Hematopoietic multipotent progenitor cell treated with erythropoietin and hydrocortisone succinate and interleukin-3 and kit ligand, for 17 days (in vitro differentiated cells): ENCODE results near the gene TOP2B.

Source experiments
- DNase-seq: peaks from one replicate; pipeline ENCODE4 v3.0.0-alpha.2; 2015; ENCODE audit warnings: low spot score

Gene TOP2B

DNA sequence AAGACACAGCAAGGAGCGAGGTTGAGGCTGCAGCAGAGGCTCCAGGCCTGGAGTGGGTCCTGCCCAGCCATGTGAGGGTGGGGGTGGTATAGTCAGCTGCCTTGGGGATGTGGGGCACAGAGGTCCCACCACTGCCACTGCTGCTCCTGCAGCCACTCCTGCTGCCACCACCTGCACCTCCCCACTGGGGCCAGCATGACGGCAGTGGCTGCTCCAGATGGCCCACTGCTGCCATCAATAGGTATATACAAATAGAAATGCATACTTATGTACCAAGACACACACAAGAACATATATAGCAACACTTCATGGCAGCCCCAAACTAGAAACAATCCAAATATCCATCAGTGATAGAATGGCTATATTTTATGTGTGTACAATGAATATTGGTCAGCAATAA is 10.0 kb upstream of the TOP2B start:
- no peak for DNase-seq

DNA sequence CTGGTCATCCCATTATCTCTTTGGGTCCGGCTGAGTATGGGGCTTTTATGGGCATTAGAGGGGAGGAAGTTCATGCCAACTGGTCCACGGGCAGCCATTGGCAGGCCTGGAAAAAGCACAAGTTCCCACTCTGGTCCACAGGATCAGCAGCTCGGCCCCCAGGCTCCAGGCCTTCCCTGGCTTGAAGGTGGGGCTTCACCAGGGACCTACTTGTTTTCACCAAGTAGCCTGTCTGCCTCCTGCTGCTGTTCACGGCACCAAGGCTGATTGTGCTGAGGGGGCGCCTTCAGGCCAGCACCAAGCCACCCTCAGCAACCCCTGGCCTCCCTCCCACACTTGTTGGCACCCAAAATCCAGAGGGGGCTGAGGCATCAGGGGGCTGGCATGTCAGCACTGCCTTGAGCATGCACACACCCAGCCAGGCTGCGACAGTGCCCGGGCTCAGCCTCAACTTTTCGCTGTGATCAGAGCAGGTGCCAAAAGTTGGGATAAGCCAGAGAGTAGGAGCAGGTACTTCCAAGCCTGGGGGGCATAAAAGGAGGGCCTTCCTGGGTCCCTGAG is 9.1 kb upstream of the TOP2B start:
- no peak for DNase-seq

DNA sequence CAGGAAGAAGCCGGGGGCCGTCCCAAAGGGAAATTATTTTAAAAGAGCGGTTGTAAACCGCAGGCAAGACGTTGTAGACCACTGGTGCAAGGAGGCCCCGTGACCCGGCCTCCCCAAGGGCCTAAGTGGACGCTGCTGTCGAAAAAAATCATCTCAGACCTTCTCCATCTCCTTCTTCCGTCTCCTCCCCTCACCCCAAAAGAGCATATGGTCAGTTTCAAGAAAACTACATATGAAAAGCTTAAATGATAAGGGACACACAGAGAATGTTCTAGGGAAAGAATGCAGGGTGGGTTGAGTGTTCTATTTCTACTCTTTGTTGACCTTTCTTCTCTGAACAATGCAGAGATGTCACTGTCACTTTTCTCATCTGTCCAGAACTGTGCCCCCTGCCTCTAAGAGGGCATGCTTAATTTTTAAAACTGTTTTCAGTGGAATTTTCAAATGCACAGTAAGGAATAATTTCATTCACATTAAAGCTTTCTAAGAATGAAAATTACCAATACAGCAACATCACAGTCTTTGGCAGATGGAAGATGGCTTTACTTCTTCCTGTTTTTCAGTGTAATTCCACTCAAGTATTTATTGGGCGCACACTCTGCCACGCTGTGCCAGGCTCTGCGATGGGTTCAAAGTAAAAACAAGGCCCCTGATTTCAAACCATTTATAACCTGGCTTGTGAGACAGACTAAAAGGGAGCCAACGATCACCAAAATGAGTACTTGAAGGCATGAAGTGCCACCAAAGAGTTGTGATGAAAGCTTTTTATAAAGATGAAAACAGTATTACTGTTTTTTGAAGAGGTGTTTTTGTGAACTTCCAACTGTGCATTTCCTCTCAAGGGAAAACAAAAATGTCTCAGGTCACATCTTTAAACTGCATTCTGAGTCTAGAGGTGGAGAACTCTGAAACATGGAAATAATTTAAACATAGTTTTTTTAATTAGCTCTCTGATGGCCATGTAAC is 891 bp upstream of the TOP2B start:
- DNase-seq, result peak; percentile 61

DNA sequence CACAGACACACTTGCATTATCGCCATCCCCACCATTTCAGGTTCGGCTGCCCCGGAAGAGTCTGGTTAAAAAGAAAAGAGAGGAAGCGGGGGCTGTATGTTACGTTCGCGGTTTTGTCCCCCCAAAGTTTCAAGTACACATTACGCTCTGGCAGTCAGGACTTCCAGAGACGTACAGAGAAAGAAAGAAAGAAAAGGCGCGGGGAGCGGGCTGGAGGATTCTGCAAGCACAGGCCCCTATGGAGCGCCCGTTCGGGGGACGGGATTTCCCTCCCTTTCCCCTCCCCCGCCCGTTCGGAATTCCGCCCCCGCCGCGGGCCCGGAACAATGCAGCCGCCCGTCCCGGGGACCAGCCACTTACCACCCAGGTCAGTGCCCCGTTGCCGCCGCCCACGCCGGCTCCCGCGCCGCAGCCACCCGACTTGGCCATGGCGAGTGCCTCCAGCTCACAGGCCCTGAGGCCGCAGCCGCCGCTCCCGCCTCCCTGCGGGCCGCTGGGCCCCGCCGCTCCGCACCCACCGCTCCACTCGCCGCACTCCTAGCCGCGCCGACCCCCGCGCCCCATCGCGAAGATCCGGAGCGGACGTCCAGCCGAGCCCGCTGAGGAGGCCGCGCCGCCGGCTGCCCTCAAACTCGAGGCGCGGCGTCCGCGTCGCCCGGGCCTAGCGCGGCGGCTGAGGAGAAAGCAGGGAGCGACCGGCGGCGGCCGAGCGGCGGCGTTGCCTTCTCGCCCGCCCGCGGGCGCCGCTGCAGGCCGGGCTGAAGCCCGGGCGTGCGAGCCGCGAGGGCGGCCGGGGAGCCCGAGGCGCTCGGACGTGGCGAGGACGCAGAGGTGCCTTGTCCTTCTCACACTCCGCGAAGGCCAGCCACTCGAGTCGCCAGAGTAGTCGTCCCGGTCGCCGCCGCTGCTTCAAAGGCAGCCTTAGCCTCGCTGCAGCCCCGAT is 567 bp downstream of the TOP2B start:
- no peak for DNase-seq

DNA sequence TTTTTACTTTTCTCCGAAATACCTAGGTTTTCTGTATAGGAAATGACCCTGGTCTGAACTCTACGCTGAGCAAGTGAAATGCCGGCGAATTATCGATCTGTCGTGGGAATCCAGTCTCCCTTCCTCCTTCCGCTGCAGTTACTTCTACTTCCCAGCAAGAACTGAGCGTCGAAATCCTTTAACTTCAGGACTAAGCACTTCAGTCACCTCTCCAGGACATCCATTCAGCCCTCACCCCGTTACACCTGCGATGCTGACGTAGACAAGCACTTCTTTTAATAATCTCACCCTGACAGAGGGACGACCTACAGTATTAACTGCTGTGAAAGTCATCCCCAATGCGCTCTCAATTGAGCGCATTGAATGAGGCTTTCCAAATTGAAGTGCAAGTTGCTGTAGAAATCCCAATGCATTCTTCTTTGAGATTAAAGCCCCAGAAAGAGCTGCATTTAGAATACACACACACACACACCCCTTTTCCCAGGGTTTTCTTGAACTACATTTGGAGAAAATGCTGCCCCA is 1.3 kb downstream of the TOP2B start:
- peak; percentile 61 for DNase-seq

DNA sequence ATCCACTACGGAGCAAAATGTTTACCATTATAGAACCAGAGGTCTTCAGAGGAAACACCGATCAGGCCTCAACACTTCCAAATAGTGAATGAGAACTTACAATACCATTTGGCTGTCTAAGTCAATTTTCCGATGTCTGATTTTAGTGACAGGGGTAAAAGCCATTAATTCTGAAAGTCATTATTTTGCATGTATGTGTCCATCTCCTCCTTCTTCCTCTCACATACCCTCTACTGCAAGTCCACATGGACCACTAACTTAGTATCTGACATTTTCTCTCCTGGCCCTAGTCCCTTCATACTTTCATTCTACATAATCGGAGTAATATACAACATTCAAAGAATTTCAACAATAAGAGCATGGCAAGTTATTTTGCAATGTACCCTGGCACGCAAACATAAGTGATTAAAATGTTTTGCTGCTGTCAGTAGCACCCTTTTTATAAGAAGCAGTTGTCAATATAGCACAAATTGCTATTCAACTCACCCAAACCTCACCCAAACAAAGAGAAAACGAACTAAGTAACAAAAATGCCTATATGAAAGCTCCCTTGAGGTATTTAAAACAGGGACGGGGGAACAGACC is 1.9 kb downstream of the TOP2B start:
- DNase-seq, result peak; percentile 34

DNA sequence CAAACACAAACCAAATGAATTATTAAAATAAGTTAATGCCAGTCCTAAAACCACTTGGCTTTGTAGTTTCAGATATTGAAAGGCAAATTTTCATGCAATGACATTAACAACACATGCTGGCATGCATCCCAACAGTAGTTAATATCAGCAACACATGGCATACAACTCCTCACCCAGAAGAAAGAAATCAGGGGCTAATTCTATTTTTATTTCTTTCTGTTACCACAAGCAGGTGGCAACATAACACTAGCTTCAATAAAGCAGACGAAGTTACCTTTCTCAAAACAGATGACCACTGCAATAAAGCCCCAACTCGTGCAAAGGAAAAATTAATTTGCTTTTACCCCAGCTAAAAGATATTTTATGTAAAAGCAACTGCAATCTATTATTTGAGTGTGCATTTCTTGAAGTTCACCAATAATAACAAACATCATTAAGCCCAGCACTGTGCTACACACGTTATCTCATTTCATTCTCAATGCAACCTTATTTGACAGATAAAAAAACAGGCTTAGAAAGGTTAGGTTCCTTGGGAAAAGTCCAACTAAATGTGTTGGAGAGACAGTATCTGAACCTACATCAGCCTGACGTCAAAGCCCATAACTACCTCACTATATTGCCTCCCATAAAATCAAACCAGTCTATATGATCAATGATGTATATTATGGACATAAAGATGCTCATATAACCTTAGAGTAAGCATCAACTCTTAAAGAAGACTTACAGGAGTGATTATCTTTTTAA is 2.8 kb downstream of the TOP2B start:
- DNase-seq, result peak; percentile 51

DNA sequence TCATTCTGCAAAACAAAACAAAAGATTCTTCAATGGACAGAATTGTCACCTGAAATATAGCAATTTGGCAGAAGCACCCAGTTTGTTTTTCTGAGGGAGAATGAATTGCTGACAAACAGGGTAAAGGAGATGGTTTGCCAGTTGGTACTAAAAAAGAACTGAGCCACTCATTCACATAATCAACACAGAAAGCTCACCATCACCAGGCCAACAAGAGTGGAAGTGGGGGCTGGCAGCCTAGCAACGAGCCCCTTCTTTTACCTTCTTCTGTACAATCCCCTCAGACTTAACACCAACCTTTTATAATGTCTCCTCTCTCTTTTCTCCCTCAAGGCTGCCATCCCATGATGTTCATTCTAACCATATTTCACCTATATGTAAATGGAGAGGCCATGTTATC is 5.9 kb downstream of the TOP2B start:
- no peak for DNase-seq

DNA sequence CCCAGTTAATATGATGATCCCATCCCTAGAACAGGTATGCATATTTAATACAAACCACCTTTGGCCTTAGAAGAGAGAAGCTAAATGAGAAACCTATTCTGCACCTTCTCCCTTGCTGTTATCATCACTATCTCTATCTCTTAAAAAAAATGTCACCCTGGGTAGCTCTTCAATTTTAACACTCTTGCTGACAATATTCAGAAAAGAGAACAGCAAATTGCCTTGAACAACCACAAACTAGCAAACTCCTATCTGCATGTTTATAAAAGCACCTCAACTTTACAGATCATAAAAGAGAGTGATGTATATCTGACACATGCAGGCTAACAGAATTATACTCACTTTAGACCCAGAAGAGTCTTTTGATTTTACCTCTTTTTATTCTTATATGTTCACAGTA is 7.4 kb downstream of the TOP2B start:
- DNase-seq, result no peak

DNA sequence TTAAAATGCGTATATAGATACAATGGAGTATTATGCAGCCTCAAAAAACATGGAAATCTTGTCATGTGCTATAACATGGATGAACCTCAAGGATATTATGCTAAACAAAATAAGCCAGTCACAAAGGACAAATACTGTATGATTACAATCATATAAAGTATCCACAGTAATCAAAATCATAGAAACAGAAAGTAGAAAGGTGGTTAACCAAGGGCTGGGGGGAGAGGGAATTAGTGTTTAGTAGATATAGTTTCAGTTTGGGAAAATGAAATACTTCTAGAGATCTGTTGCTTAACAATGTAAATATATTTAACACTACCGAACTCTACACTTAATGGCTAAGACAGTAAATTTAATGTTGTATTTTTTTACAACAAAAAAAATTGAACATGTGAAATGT is 9.0 kb downstream of the TOP2B start:
- DNase-seq, result no peak

DNA sequence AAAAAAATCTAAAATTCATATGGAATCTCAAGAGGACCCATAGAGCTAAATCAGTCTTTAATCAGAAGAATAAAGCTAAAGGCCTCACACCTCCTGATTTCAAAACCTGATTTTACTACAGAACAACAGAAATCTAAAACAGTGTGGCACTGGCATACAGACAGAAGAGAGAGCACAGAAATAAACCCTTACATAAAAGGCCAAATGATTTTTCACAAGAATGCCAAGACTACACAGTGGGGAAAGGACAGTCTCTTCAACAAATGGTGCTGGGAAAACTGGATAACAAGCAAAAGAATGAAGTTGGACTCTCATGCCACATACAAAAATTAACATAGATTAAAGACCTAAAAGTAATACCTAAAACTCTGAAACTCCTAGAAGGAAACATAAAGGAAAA is 10.1 kb downstream of the TOP2B start:
- DNase-seq, result no peak

DNA sequence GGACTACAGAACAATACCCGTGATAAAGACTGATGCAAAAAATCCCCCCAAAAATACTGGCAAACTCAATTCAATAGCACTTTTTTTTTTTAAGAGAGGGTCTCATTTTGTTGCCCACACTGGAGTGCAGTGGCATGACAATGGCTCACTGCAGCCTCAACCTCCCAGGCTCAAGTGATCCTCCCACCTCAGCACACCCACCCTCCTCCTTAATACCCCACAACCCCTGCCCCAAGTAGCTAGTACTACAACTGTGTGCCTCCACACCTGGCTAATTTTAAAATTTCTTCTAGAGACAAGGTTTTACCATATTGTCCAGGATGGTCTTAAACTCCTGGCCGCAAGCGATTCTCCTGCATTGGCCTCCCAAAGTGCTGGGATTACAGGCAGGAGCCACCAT is 11.4 kb downstream of the TOP2B start:
- no peak for DNase-seq

DNA sequence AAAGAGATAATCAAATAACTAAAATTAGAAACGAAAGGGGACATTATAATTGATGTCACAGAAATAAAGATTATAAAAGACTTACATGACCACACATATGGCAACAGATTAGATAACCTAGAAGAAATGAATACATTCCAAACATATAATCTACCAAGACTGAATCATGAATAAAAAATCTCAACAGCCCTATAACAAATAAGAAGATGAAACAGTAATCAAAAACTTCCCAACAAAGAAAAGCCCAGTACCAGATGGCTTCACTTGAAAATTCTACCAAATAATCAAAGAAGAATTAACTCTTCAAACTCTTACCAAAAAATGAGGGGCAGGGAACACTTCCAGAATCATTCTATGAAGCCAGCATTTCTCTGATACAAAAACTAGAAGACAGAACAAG is 11.8 kb downstream of the TOP2B start:
- DNase-seq, result no peak

DNA sequence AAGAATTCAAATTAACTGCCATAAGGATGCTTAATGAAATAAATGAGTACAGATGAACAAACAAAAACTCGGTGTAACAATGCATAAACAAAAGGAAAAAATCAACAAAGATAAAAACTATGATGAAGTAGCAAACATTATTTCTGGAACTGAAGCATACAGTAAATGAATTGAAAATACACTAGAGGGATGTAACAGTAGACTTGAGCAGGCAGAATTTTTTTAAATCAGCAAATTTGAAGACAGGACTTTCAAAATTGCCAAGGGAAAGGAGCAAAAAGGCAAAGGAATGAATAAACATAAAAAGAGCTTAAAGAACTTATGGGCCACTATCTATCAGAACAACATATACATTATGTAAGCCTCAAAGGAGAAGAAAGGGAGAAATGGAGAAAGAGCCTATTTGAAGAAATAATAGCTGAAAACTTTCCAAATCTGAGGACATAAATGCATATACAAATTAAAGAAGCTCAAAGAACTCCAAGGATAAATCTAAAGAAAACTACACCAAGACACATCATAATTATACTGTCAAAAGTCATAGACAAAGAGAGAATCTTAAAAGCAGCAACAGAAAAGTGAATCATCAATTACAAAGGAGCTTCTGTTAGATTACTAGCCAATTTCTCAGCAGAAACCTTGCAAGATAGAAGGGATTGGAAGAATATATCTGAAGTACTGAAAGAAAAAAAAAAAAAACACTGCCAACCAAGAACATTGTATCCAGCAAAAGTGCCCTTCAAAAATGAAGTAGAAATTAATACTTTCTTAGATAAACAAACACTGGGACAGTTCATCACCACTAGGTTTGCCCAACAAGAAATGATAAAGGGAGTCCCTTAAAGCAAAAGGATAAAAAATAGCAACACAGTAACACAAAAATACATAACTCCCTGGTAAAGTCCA is 15.5 kb downstream of the TOP2B start:
- no peak for DNase-seq

DNA sequence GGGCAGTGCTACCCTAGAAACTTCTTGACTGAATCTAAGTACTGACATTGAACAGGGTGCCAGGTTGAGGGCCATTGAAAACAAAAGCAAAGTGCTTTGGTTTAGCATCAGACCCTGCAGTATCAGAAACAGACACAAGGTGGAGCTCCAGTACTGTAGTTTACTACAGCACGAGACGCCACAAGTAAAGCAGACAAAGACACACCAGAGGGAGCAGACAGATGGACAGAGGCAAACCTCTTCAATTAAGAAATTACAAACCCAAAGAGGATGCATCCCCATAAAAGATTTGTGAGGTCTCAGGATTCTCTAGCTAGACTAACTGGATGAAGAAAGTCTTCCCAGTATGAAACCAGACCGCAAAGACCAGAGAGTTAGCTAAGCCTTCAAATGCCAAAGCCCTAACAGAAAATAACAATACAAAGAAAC is 16.6 kb downstream of the TOP2B start:
- DNase-seq, result peak; percentile 92

DNA sequence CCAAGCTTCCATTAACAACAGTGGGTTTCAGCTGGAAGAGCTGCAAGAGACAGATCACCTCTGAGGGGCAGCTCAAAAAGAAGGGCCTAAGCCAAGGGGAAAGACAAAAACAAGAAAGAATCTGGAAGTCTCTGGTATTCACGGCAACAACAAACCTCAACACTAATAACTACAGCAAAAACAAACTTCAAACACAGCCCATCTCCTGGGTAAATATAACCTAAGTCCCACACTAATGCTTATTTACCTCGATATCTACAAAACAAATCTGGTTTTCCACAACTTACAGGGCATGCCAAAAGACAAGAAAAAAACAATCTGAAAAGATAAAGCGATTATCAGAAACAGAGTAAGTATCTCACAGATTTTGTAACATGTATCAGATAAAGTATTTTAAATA is 29.7 kb downstream of the TOP2B start:
- DNase-seq, result no peak

DNA sequence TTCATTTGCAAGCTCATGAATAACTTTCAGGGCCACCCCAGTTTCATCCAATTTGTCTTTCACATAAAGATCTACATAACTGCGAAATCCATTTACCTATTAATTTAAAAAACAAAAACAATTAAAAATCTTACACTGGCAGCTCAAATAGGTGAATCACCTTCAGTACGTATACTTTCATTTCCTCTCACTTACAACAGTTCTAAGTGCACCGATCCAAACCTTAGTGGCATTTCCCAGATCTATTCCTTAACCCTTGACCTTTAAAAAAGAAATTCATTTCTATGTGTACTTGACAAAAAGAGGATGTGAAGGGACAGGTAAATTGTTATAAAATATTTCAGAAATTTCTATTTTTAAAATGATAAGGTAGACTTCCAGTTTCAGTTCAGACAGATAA is 30.8 kb downstream of the TOP2B start:
- no peak for DNase-seq

DNA sequence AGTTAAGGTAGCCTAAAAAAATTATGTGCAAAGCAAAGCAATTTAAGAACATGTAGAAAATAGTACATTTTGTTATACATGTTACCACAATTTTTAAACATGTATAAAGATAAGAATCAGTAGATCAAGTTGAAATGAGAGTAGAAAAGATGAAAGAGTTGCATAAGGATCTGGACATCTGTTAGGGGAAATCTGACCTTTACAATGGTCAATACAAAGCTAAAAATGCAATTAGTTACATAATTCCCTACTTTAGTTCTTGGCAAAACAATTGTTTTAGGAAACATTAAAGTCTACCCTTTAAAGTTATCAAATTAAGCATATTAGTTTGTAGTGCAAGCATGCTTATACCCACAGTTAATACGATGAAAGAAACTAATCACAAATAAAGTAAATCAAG is 32.7 kb downstream of the TOP2B start:
- no peak for DNase-seq

DNA sequence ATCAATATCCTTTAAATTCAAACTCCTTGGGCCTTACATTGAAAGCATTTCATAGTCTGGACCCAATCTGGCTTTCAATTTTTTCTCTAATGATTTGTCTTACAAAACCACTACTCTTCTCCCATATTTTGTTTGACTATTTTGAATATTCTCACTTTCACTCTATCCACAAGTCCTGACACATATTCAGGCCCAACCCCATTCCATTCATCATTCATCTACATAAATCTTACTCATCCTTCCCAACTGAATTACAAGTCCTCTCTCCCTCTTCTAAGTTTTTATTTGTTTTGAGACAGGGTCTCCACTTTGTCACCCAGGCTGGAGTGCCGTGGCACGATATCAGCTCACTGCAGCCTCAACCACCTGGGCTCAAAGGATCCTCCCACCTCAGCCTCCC is 43.6 kb downstream of the TOP2B start:
- no peak for DNase-seq

DNA sequence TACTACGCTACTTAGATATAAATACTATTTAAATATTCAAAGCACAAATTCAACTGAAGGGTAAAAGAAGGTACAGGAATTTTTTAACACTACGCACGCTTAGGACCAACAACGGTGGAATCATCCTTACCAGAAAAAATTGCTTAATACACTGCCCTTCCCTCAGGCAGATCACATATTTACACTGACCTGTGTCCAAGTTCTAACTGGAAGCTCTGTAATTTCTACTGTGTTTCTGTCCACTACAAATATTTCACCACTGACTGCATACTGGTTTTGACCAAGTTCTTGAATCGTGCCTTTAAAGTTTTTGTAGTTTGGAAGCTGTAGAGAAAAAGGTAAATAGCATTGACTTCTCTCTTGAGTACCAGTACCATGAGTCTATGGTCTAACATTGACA is 44.2 kb downstream of the TOP2B start:
- no peak for DNase-seq
